HEK293 (cell line): ENCODE data around the gene CCDC71L.

ENCODE experiments used
- CTCF ChIA-PET: fragments of 350-600 bp; formaldehyde crosslinking; extraction: SDS; loops from one replicate; lab custom pipeline; 2021; ENCODE audit warnings: antibody characterized with exemption; lab: Yijun Ruan, JAX
- POLR2A ChIA-PET: fragments of 300-600 bp; formaldehyde crosslinking; extraction: SDS; loops from one replicate; lab custom pipeline; 2020; ENCODE audit warnings: antibody characterized with exemption, inconsistent platforms; lab: Yijun Ruan, JAX
- H3K27ac ChIP-seq: fragments of 200-500 bp; sonication (Bioruptor generic); 2 replicates; pipeline ENCODE4 v1.5.1; 2014; ENCODE audit warnings: low read depth, low read length, control low read depth, inconsistent platforms; ENCODE audit errors: extremely low read depth
- H3K36me3 ChIP-seq, 2 experiments: fragments of 200-500 bp in 1 of 2; sonication (Bioruptor generic) in 1 of 2; 1 replicate in 1 of 2; 2 replicates in 1 of 2; pipeline ENCODE4 v1.5.1; 2014 to 2017; ENCODE audit warnings: inconsistent platforms in 2 of 2, low read length in 2 of 2; ENCODE audit not compliant: control insufficient read depth in 2 of 2, insufficient read depth in 1 of 2
- H3K4me1 ChIP-seq: fragments of 200-500 bp; sonication (Bioruptor generic); 2 replicates; pipeline ENCODE4 v1.5.1; 2014; ENCODE audit warnings: mild to moderate bottlenecking, low read length, inconsistent platforms; ENCODE audit not compliant: control insufficient read depth, insufficient read depth
- H3K4me3 ChIP-seq: 2 replicates; pipeline ENCODE4 v1.5.1; 2011; ENCODE audit warnings: low read depth, mild to moderate bottlenecking, control low read depth, low read length, moderate library complexity
- H3K9me3 ChIP-seq: fragments of 200-500 bp; sonication (Bioruptor generic); 2 replicates; pipeline ENCODE4 v1.5.1; 2014; ENCODE audit warnings: low read depth, low read length, inconsistent platforms; ENCODE audit not compliant: control insufficient read depth, insufficient read depth
- OSR2 ChIP-seq: fragments of 450-650 bp; formaldehyde crosslinking; IDR thresholded peaks from 2 replicates; pipeline ENCODE4 v1.5.1; 2016; ENCODE audit warnings: missing biosample characterization, missing genetic modification characterization
- REST ChIP-seq: fragments of 450-650 bp; formaldehyde crosslinking; IDR thresholded peaks from 2 replicates; pipeline ENCODE4 v1.5.1; 2016; ENCODE audit warnings: missing biosample characterization, missing genetic modification characterization
- ZBTB11 ChIP-seq: fragments of 450-650 bp; formaldehyde crosslinking; conservative IDR thresholded peaks from 2 replicates; pipeline ENCODE4 v1.5.1; 2016; ENCODE audit warnings: low read depth, missing biosample characterization, missing genetic modification characterization
- ZBTB8A ChIP-seq: fragments of 450-650 bp; formaldehyde crosslinking; IDR thresholded peaks from 2 replicates; pipeline ENCODE4 v1.5.1; 2016; ENCODE audit warnings: missing biosample characterization, missing genetic modification characterization
- ZNF133 ChIP-seq: fragments of 450-650 bp; formaldehyde crosslinking; IDR thresholded peaks from 2 replicates; pipeline ENCODE4 v1.5.1; 2016; ENCODE audit warnings: missing biosample characterization, missing genetic modification characterization
- ZNF184 ChIP-seq: fragments of 450-650 bp; IDR thresholded peaks from 2 replicates; pipeline ENCODE4 v1.5.1; 2018; ENCODE audit warnings: missing biosample characterization, mild to moderate bottlenecking, missing genetic modification characterization
- ZNF292 ChIP-seq: fragments of 450-650 bp; formaldehyde crosslinking; IDR thresholded peaks from 2 replicates; pipeline ENCODE4 v1.5.1; 2016; ENCODE audit warnings: low read depth, missing biosample characterization, missing genetic modification characterization, borderline replicate concordance
- ZNF585B ChIP-seq: fragments of 450-650 bp; formaldehyde crosslinking; IDR thresholded peaks from 2 replicates; pipeline ENCODE4 v1.5.1; 2016; ENCODE audit warnings: missing biosample characterization, missing genetic modification characterization
- ZXDB ChIP-seq: fragments of 450-650 bp; formaldehyde crosslinking; IDR thresholded peaks from 2 replicates; pipeline ENCODE4 v1.5.1; 2016; ENCODE audit warnings: missing biosample characterization, missing genetic modification characterization
- TF ChIP-seq, protein P1 (sequence below): fragments of 450-650 bp; formaldehyde crosslinking; IDR thresholded peaks from 2 replicates; pipeline ENCODE4 v1.5.1; 2016; ENCODE audit warnings: missing biosample characterization, missing genetic modification characterization
- TF ChIP-seq, protein P2 (sequence below): sonication (generic); formaldehyde crosslinking; IDR thresholded peaks from 2 replicates; pipeline ENCODE4 v1.8.1; 2022; ENCODE audit warnings: mild to moderate bottlenecking, moderate library complexity, missing genetic modification reagents

CCDC71L gene

DNA sequence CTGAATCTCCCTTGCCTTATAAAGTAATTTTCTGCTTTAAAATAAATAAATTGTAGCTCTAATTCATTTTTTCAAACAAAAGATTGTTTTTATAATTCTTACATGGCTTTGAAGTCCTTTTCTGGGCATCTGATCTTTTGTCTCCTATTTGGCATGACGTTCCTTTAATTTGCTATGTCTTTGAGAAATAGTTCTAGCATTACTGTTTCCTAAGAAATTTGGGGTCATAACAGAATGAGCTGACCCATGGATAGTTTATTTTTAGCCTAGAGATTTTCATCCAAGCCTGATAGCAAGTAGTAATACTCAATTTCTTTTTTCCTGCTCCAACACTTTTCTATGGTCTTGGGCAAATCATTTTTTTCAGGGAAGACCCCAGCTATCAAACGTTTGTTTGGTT lies 31.4 kb downstream of the CCDC71L start:
- POLR2A ChIA-PET: no interaction called here
- CTCF ChIA-PET: interaction anchor here (0.5 to 0.8 kb wide), 3 partner anchors 21 to 139 kb away, joined by 3 to 4 read pairs (median 3); no protein-coding TSS in a partner anchor
- H3K4me3 ChIP-seq: no peak overlapping the region
- no peaks in the 10 kb centered on the region for H3K36me3 ChIP-seq
- no peak overlapping the region for H3K27ac ChIP-seq
- TF ChIP-seq OSR2 (tag by site-specific recombination) (no peak), ZNF585B (no peak), ZXDB (tag by site-specific recombination) (no peak), ZNF292 (tag by site-specific recombination) (no peak), REST (tag by site-specific recombination) (no peak), ZBTB11 (tag by site-specific recombination) (no peak)
- TF ChIP-seq, protein P1, sequence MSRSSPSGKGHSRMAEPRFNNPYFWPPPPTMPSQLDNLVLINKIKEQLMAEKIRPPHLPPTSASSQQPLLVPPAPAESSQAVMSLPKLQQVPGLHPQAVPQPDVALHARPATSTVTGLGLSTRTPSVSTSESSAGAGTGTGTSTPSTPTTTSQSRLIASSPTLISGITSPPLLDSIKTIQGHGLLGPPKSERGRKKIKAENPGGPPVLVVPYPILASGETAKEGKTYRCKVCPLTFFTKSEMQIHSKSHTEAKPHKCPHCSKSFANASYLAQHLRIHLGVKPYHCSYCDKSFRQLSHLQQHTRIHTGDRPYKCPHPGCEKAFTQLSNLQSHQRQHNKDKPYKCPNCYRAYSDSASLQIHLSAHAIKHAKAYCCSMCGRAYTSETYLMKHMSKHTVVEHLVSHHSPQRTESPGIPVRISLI (tag by site-specific recombination): no peak
- H3K9me3 ChIP-seq: no peaks in the 10 kb centered on the region
- no peaks in the 10 kb centered on the region for H3K4me1 ChIP-seq

DNA sequence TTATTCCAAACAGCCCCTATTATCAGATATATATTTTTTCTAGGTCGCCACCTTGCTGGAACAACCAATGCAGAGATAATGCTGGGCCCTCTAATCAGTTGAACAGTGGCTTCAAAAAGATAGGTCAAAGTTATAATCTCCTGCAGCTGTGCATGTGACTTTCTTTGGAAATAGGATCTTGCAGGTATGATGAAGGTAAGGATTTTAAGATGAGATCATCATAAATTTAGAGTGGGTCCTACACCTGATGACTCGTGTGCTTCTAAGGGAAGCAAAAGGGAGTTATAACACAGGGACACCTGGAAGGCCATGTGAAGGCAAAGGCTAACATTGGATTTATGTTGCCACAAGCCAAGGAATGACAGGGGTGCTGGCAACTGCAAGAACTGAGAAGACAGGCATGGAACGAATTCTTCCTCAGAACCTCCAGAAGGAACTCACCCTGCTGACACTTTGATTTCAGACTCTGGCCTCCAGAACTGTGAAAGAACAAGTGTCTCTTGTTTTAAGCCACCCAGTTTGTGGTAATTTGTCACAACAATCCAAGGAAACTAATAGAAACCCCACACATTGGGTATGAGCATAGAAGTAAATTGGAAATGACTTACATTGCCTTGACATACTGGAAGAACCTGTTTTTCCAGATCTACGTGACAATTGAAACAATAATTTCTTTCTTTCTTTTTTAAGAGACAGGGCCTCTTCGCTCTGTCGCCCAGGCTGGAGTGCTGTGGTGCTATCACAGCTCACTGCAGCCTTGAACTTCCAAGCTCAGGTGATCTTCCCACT lies 34.4 kb downstream of the CCDC71L start:
- Histone ChIP-seq H3K4me1 (no peaks in the 10 kb centered on the region), H3K36me3 (no peaks in the 10 kb centered on the region), H3K4me3 (no peak overlapping the region), H3K9me3 (no peaks in the 10 kb centered on the region), H3K27ac (no peak overlapping the region)
- ChIA-PET POLR2A (no interaction called here), CTCF (interaction anchor here (0.5 kb wide), 1 partner anchor 492 kb away, joined by 5 read pairs; no protein-coding TSS in a partner anchor)
- TF ChIP-seq ZNF184 (tag by site-specific recombination): no peak
- no peak for TF ChIP-seq ZBTB8A (tag by site-specific recombination)

DNA sequence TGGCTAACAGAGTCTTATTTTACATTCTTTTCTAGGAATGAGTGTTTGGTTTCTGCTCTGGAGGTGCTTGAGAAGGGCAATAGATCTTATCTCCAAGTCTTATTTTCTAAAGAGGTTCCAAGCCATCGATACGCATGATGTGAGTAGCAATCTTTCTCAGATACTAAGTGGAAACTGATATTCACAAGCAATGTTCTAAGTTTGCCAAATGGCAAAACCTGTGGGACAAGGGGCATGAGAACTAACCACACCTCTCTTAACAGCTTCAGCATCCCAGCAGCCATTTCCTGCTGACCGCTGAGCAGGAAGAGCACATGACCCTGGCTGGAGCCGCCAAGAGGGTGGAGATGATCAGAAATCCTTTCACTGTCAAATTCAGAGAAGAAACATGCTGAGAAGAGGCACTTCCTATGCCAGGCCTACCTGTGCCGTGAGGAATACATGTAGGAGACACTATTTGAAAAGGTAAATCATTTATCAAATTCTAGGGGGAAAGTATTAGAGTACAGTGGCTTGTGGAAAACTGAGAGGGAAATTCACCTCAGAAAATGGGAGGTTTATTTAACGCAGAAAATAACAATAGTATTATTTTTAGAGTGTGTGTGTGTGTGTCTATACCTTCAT lies 35.2 kb downstream of the CCDC71L start:
- POLR2A ChIA-PET: no interaction called here
- no peak for TF ChIP-seq ZNF133
- TF ChIP-seq, protein P2, sequence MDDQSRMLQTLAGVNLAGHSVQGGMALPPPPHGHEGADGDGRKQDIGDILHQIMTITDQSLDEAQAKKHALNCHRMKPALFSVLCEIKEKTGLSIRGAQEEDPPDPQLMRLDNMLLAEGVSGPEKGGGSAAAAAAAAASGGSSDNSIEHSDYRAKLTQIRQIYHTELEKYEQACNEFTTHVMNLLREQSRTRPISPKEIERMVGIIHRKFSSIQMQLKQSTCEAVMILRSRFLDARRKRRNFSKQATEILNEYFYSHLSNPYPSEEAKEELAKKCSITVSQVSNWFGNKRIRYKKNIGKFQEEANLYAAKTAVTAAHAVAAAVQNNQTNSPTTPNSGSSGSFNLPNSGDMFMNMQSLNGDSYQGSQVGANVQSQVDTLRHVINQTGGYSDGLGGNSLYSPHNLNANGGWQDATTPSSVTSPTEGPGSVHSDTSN (CRISPR knock-in tag): no peak

More for the DNA sequence above, 35.2 kb downstream of the CCDC71L start:
- Histone ChIP-seq H3K9me3 (no peaks in the 10 kb centered on the region), H3K27ac (no peak overlapping the region), H3K4me3 (no peak overlapping the region), H3K36me3 (no peaks in the 10 kb centered on the region), H3K4me1 (no peaks in the 10 kb centered on the region)
- CTCF ChIA-PET: no interaction called here
